Measurements from ENCODE around the gene GPATCH8. TPM values are rescaled to one million over a fixed set of nuclear protein-coding genes. Genes with fewer than 3 reads are reported as not detected.

Gene GPATCH8
- total RNA-seq, 1 experiment from 2014 or later = 51.5 TPM

DNA sequence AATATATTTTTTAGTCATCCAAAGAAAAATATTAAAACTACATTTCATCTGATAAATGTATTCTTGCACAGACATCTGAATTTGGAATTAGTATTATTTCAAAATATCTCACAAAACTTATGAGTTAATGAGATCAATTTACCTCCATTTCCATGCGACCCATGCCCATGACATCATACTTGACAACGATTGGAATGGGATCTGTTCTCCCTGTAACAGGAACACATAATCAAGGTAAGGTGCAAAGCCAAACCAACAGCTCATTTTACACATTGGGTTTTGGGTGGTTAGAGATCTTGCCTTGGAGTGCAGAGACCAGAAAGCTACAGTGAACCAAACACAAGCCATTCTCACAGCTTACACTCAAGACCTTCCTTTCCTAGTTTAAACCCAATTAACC is 66.9 kb downstream of the GPATCH8 start:
- H2BK20ac ChIP-seq (ENCODE audit: low read depth, low read length, poor library complexity, severe bottlenecking) = no peak overlapping the region
- H3K27ac ChIP-seq (ENCODE audit: insufficient read length, low read depth, low read length) = no peak overlapping the region
- H3K4me3 Mint-ChIP-seq = no peak overlapping the region

More for the DNA sequence above, 66.9 kb downstream of the GPATCH8 start:
- Histone ChIP-seq H3T11ph (ENCODE audit: low read length) (no peak overlapping the region), H3K18ac (ENCODE audit: insufficient read length, low read depth, low read length) (no peak overlapping the region), H2BK120ac (ENCODE audit: low read depth, low read length, poor library complexity, severe bottlenecking) (no peak overlapping the region), H4K20me1 (ENCODE audit: control insufficient read depth, insufficient read depth, insufficient read length) (no peaks in the 10 kb centered on the region), H2BK12ac (ENCODE audit: insufficient read length, low read depth, low read length) (no peak overlapping the region), H3K27me3 (ENCODE audit: insufficient read depth, low read length) (no peaks in the 10 kb centered on the region), H3K23me2 (ENCODE audit: insufficient read length, low read depth, low read length, poor library complexity, severe bottlenecking) (no peaks in the 10 kb centered on the region), H4K8ac (replicated peaks; ENCODE audit: insufficient read length, low read depth, low read length) (no peak overlapping the region), H2BK15ac (ENCODE audit: low read depth, low read length) (no peak overlapping the region), H3K4ac (ENCODE audit: low read depth, low read length) (no peak overlapping the region), H3K79me1 (ENCODE audit: insufficient read depth, low read depth, low read length, poor library complexity, severe bottlenecking) (peaks cover 4% of the 10 kb centered on the region), H2BK5ac (ENCODE audit: insufficient read length, low read length) (no peak overlapping the region), H3K9ac (ENCODE audit: extremely low read depth, insufficient read length, low read length) (no peak overlapping the region), H3K56ac (ENCODE audit: insufficient read length, low read depth, low read length) (no peak overlapping the region), H4K5ac (ENCODE audit: insufficient read length, low read depth, low read length) (no peak overlapping the region), H3K4me2 (ENCODE audit: insufficient read depth, insufficient read length, low read length) (no peak overlapping the region), H2AFZ (ENCODE audit: low read length) (no peak overlapping the region), H3K23ac (ENCODE audit: insufficient read length, low read depth, low read length) (no peak overlapping the region), H3K9me3 (ENCODE audit: control insufficient read depth, low read depth, low read length) (no peaks in the 10 kb centered on the region), H2AK5ac (ENCODE audit: insufficient read length, low read length) (no peak overlapping the region), H4K91ac (ENCODE audit: insufficient read length, low read depth, low read length) (no peak overlapping the region), H3K79me2 (ENCODE audit: insufficient read depth, low read length) (no peaks in the 10 kb centered on the region), H3K4me1 (ENCODE audit: insufficient read depth, low read length) (no peaks in the 10 kb centered on the region), H3K14ac (ENCODE audit: insufficient read depth, low read length) (no peak overlapping the region)
- H3K36me3 Mint-ChIP-seq (ENCODE audit: insufficient read depth in 1 of 3, low read depth in 3 of 3) = peaks cover 24 to 35% (median 35%) of the 10 kb centered on the region in 3 experiments; a peak in 6 of 7 replicates
- peaks cover 11 to 12% of the 10 kb centered on the region in 2 experiments for H3K4me1 Mint-ChIP-seq
- no peak for DNase-seq
- no peaks in the 10 kb centered on the region for H3K27me3 Mint-ChIP-seq (ENCODE audit: low read depth)
- TF ChIP-seq, protein P1, sequence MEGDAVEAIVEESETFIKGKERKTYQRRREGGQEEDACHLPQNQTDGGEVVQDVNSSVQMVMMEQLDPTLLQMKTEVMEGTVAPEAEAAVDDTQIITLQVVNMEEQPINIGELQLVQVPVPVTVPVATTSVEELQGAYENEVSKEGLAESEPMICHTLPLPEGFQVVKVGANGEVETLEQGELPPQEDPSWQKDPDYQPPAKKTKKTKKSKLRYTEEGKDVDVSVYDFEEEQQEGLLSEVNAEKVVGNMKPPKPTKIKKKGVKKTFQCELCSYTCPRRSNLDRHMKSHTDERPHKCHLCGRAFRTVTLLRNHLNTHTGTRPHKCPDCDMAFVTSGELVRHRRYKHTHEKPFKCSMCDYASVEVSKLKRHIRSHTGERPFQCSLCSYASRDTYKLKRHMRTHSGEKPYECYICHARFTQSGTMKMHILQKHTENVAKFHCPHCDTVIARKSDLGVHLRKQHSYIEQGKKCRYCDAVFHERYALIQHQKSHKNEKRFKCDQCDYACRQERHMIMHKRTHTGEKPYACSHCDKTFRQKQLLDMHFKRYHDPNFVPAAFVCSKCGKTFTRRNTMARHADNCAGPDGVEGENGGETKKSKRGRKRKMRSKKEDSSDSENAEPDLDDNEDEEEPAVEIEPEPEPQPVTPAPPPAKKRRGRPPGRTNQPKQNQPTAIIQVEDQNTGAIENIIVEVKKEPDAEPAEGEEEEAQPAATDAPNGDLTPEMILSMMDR (conservative IDR thresholded peaks at IDR 0.05) = no peak
- no peak overlapping the region for H3K27ac Mint-ChIP-seq
- no CpG with 5 or more reads among the region's 2 CpGs for WGBS (ENCODE audit: extremely low coverage, insufficient read length, low lambda C conversion rate)
- H3K9me3 Mint-ChIP-seq = no peaks in the 10 kb centered on the region
